Gastrocnemius medialis (tissue), 4 donors: ENCODE measurements around the gene ESF1.

Source experiments
- CTCF ChIP-seq, 5 experiments: fragments of 450-650 bp in 3 of 5; fragments of 200-600 bp in 2 of 5; sonication (generic) in 2 of 5; IDR thresholded peaks in 4 of 5; conservative IDR thresholded peaks in 1 of 5; 1 replicate in 4 of 5; 2 replicates in 1 of 5; pipeline ENCODE4 v1.5.1; 2016 to 2019; ENCODE audit warnings: antibody characterized with exemption in 5 of 5, mild to moderate bottlenecking in 3 of 5, moderate library complexity in 3 of 5
- POLR2A ChIP-seq, 2 donors: fragments of 450-650 bp; IDR thresholded peaks; one replicate each; pipeline ENCODE4 v1.6.1; 2017; ENCODE audit warnings: antibody characterized with exemption in 2 of 2, mild to moderate bottlenecking in 2 of 2, moderate library complexity in 2 of 2

- no peak for TF ChIP-seq CTCF (IDR thresholded peaks at IDR 0.05 in 4 of 5, conservative IDR thresholded peaks at IDR 0.05 in 1 of 5)
- no peak for TF ChIP-seq POLR2A (IDR thresholded peaks at IDR 0.05)
Measured at GRCh38 chr20:13671512-13671911, 113.2 kb downstream of the ESF1 start.
